IMR-90 (cell line): ENCODE results near the gene LIX1. TPM values are rescaled to one million over a fixed set of nuclear protein-coding genes. Genes with fewer than 3 reads are reported as not detected.

ENCODE experiments used
- ATAC-seq: fragments of 200-7000 bp; cut with Tn5 transposase; 2 replicates; pipeline ENCODE4 v1.9.1; 2020; ENCODE audit warnings: low read depth, mild to moderate bottlenecking, moderate library complexity
- BruUV-seq: library from RNA; stranded (reverse); fragments of 400-500 nt; replicated peaks from 2 replicates; lab custom pipeline; 2021; lab: Mats Ljungman, UMichigan
- CTCF ChIA-PET: fragments of 300-600 bp; formaldehyde crosslinking; extraction: SDS; loops from one replicate; lab custom pipeline; 2021; ENCODE audit warnings: antibody characterized with exemption; lab: Yijun Ruan, JAX
- POLR2A ChIA-PET: fragments of 300-600 bp; sonication (Branson Sonifier 250); formaldehyde crosslinking; loops from one replicate; lab custom pipeline; 2022; ENCODE audit warnings: antibody characterized with exemption; ENCODE audit not compliant: unreplicated experiment; lab: Charles Lee
- DNase-seq: peaks from one replicate; pipeline ENCODE4 v3.0.0; 2013
- H2AFZ ChIP-seq: replicated peaks from 2 replicates; pipeline ENCODE3; 2013; ENCODE audit warnings: low read length, mild to moderate bottlenecking; ENCODE audit not compliant: poor library complexity
- H2AK5ac ChIP-seq: 2 replicates; pipeline ENCODE4 v1.6.1; 2013; ENCODE audit warnings: low read depth, low read length, inconsistent platforms
- H2AK9ac ChIP-seq: replicated peaks from 2 replicates; pipeline ENCODE3; 2013; ENCODE audit warnings: mild to moderate bottlenecking, low read depth, low read length, moderate library complexity; ENCODE audit not compliant: poor library complexity
- H2BK120ac ChIP-seq: 2 replicates; pipeline ENCODE4 v1.6.1; 2013; ENCODE audit warnings: low read depth, low read length, inconsistent platforms
- H2BK15ac ChIP-seq: 3 replicates; pipeline ENCODE4 v1.6.1; 2013; ENCODE audit warnings: low read depth, low read length, inconsistent platforms
- H2BK20ac ChIP-seq: 2 replicates; pipeline ENCODE4 v1.6.1; 2013; ENCODE audit warnings: low read depth, mild to moderate bottlenecking, inconsistent platforms, low read length, moderate library complexity
- H2BK5ac ChIP-seq: 2 replicates; pipeline ENCODE4 v1.6.1; 2013; ENCODE audit warnings: mild to moderate bottlenecking, low read depth, low read length, inconsistent platforms; ENCODE audit not compliant: poor library complexity, severe bottlenecking
- H3K14ac ChIP-seq: replicated peaks from 2 replicates; pipeline ENCODE4 v1.6.1; 2013; ENCODE audit warnings: low read depth, low read length, inconsistent platforms
- H3K18ac ChIP-seq: 2 replicates; pipeline ENCODE4 v1.6.1; 2013; ENCODE audit warnings: low read depth, low read length, control low read depth
- H3K23ac ChIP-seq: 2 replicates; pipeline ENCODE4 v1.6.1; 2013; ENCODE audit warnings: low read depth, low read length, inconsistent platforms
- H3K27ac ChIP-seq: 2 replicates; pipeline ENCODE4 v1.5.1; 2013; ENCODE audit warnings: mild to moderate bottlenecking, control low read depth, low read length; ENCODE audit not compliant: insufficient read depth
- H3K27me3 ChIP-seq: 2 replicates; pipeline ENCODE4 v1.6.1; 2013; ENCODE audit warnings: low read length; ENCODE audit not compliant: control insufficient read depth, insufficient read depth
- H3K36me3 ChIP-seq: 2 replicates; pipeline ENCODE4 v1.6.1; 2013; ENCODE audit warnings: low read length, mixed read lengths; ENCODE audit not compliant: control insufficient read depth, insufficient read depth
- H3K4ac ChIP-seq: 2 replicates; pipeline ENCODE4 v1.6.1; 2013; ENCODE audit warnings: low read depth, low read length, inconsistent platforms
- H3K4me1 ChIP-seq: 2 replicates; pipeline ENCODE4 v1.6.1; 2013; ENCODE audit warnings: low read length, mixed read lengths; ENCODE audit not compliant: control insufficient read depth, insufficient read depth
- H3K4me2 ChIP-seq: 2 replicates; pipeline ENCODE4 v1.6.1; 2013; ENCODE audit warnings: low read depth, mild to moderate bottlenecking, control low read depth, low read length, moderate library complexity
- H3K4me3 ChIP-seq: 2 replicates; pipeline ENCODE4 v1.5.1; 2013; ENCODE audit warnings: low read depth, mild to moderate bottlenecking, control low read depth, low read length, moderate library complexity; ENCODE audit not compliant: insufficient read depth
- H3K56ac ChIP-seq: 2 replicates; pipeline ENCODE4 v1.6.1; 2013; ENCODE audit warnings: low read length, inconsistent platforms; ENCODE audit not compliant: insufficient read depth; ENCODE audit errors: extremely low read depth
- H3K79me1 ChIP-seq, 2 experiments: 2 replicates each; pipeline ENCODE4 v1.6.1; 2013; ENCODE audit warnings: low read length in 2 of 2, inconsistent platforms in 1 of 2, low read depth in 1 of 2
- H3K9ac ChIP-seq: 2 replicates; pipeline ENCODE4 v1.6.1; 2013; ENCODE audit warnings: low read depth, low read length, control low read depth
- H3K9me1 ChIP-seq: 2 replicates; pipeline ENCODE4 v1.6.1; 2013; ENCODE audit warnings: low read length, inconsistent platforms; ENCODE audit not compliant: insufficient read depth
- H3K9me3 ChIP-seq: 2 replicates; pipeline ENCODE4 v1.6.1; 2013; ENCODE audit warnings: low read length; ENCODE audit not compliant: control insufficient read depth, insufficient read depth
- H4K20me1 ChIP-seq: 2 replicates; pipeline ENCODE4 v1.6.1; 2013; ENCODE audit warnings: low read length, inconsistent platforms; ENCODE audit not compliant: insufficient read depth
- H4K5ac ChIP-seq: 2 replicates; pipeline ENCODE4 v1.6.1; 2013; ENCODE audit warnings: mild to moderate bottlenecking, low read depth, low read length, control low read depth
- H4K8ac ChIP-seq, 2 experiments: 2 replicates each; pipeline ENCODE4 v1.6.1; 2013; ENCODE audit warnings: low read depth in 2 of 2, low read length in 2 of 2, control low read depth in 1 of 2, inconsistent platforms in 1 of 2
- H4K91ac ChIP-seq: 2 replicates; pipeline ENCODE4 v1.6.1; 2013; ENCODE audit warnings: low read depth, low read length, inconsistent platforms; ENCODE audit not compliant: insufficient read depth
- WGBS, 2 experiments: methylation state at CpG; one replicate each; pipeline versions ENCODE4 v1.1.5 to v1.1.7; 2013; ENCODE audit warnings: missing lambda C conversion rate in 2 of 2; ENCODE audit not compliant: insufficient read length in 1 of 2; ENCODE audit errors: extremely low coverage in 2 of 2; 5-methylcytosine and 5-hydroxymethylcytosine counted together
- dilution Hi-C: fragments of 300-500 bp; cut with HindIII; formaldehyde crosslinking; loops from one replicate; pipeline ENCODE4 v1.14.3; 2018; ENCODE audit warnings: low sequenced_read_pairs; ENCODE audit not compliant: unreplicated experiment
- in situ Hi-C: fragments of 300-500 bp; cut with MboI; formaldehyde crosslinking; loops from 3 replicates; pipeline ENCODE4 v1.14.3; 2019; ENCODE audit warnings: low sequenced_read_pairs, inconsistent platforms, mixed read lengths
- intact Hi-C: fragments of 100-400 bp; cut with micrococcal nuclease; formaldehyde crosslinking; loops from 2 replicates; pipeline ENCODE4 v1.10.0; 2022
- polyA plus RNA-seq, 3 experiments: library from polyadenylated mRNA; depleted of rRNA; stranded (reverse); fragments of >200 nt; gene quantifications; 2 replicates each; pipeline ENCODE4 v1.2.3, GENCODE V29; 2012; ENCODE audit warnings: low replicate concordance in 1 of 3
- total RNA-seq: library from RNA; depleted of rRNA; stranded (reverse); fragments of >200 nt; gene quantifications from 2 replicates; pipeline ENCODE4 v1.2.3, GENCODE V29; 2012
- TF ChIP-seq, protein P1 (sequence below): fragments of 150-350 bp; IDR thresholded peaks from 2 replicates; pipeline ENCODE4 v1.6.1; 2017; ENCODE audit warnings: mild to moderate bottlenecking, antibody characterized with exemption, low read length, low read depth

Gene LIX1
- total and polyA plus RNA-seq, 2 of the 4 experiments (the other 2 are of a cell fraction): not detected

GRCh38 chr5:97106216-97106581 lies 36.2 kb downstream of the LIX1 start:
- H4K8ac ChIP-seq: no peak overlapping the region
- peaks cover 34% of the 10 kb centered on the region for H3K27me3 ChIP-seq
- H3K4ac ChIP-seq: no peak overlapping the region
- peaks cover 1% of the 10 kb centered on the region; the same call in 1 of the 2 replicates for H3K4me1 ChIP-seq
- H3K4me3 ChIP-seq: no peak overlapping the region
- H3K56ac ChIP-seq: no peak overlapping the region
- no peak overlapping the region for H3K27ac ChIP-seq
- H2AFZ ChIP-seq: no peak overlapping the region
- H3K9me3 ChIP-seq: no peaks in the 10 kb centered on the region
- no peak overlapping the region for H2BK20ac ChIP-seq
- H3K9ac ChIP-seq: no peak overlapping the region
- POLR2A ChIA-PET: no interaction called here
- DNase-seq: no peak
- H4K20me1 ChIP-seq: no peaks in the 10 kb centered on the region
- CTCF ChIA-PET: no interaction called here
- no peak overlapping the region for H3K23ac ChIP-seq
- no CpG with 5 or more reads among the region's 2 CpGs for WGBS, 2 experiments
- no peak overlapping the region for H2BK15ac ChIP-seq
- H2AK5ac ChIP-seq: no peak overlapping the region
- H2BK120ac ChIP-seq: no peak overlapping the region
- no peaks in the 10 kb centered on the region for H3K36me3 ChIP-seq
- no peak overlapping the region for H2BK5ac ChIP-seq
- no peak overlapping the region for H2AK9ac ChIP-seq
- H4K91ac ChIP-seq: no peak overlapping the region
- H3K14ac ChIP-seq: no peak overlapping the region
- TF ChIP-seq, protein P1, sequence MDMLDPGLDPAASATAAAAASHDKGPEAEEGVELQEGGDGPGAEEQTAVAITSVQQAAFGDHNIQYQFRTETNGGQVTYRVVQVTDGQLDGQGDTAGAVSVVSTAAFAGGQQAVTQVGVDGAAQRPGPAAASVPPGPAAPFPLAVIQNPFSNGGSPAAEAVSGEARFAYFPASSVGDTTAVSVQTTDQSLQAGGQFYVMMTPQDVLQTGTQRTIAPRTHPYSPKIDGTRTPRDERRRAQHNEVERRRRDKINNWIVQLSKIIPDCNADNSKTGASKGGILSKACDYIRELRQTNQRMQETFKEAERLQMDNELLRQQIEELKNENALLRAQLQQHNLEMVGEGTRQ: no peak
- H3K9me1 ChIP-seq: peaks cover 3% of the 10 kb centered on the region; the same call in 1 of the 2 replicates
- intact Hi-C loops (no loop called here), in situ Hi-C loops (no loop called here), dilution Hi-C loops (no loop called here)
- H4K5ac ChIP-seq: no peak overlapping the region
- no peak overlapping the region for H3K18ac ChIP-seq
- ATAC-seq: no peak
- no peaks in the 10 kb centered on the region for H3K79me1 ChIP-seq
- no TSS peak for BruUV-seq
- H3K4me2 ChIP-seq: no peak overlapping the region
